ENCODE results near the gene HOXB1.

DNA sequence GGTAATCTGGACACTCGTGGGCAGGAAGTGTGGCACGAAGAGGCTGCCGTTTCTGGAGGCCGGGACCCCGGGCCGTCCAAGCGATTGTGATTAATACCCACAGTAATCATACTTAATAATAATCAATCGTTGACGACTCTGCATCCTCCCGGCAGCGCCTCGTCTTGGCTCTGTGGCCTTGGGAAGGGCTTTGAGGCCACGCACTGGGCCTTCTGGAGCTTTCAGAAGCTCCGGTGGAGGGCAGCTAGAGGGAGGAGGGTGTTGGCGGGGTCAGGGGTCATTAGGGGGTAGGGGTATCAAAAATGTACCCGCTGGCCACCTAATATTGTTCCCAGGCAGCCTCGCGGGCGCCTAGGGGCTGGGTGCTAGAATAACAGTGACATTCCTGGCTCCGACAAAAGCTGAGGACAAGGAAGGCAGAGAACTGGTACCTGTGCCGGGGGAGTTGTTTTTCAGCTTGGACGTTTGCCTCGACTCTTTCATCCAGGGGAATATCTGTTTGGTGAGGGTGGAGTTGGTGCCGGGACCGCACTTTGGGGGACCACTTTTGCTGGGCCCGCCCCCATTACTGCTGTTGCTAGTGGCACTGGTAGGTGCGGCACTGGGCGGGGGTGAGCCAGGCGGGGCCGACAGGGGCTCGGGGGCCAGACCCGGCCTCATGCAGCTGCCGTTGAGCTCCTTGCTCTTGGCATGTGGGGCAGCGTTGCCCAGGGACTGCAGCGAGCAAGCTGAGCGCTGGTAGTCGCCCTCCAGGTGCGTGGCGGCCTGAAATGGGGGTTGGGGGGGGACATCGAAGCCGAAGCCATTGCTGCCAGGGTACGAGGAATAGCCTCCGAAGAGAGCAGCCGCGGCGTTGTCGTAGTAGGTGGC lies 21.0 kb upstream of the HOXB1 start:
- TF ChIP-seq, protein P1, sequence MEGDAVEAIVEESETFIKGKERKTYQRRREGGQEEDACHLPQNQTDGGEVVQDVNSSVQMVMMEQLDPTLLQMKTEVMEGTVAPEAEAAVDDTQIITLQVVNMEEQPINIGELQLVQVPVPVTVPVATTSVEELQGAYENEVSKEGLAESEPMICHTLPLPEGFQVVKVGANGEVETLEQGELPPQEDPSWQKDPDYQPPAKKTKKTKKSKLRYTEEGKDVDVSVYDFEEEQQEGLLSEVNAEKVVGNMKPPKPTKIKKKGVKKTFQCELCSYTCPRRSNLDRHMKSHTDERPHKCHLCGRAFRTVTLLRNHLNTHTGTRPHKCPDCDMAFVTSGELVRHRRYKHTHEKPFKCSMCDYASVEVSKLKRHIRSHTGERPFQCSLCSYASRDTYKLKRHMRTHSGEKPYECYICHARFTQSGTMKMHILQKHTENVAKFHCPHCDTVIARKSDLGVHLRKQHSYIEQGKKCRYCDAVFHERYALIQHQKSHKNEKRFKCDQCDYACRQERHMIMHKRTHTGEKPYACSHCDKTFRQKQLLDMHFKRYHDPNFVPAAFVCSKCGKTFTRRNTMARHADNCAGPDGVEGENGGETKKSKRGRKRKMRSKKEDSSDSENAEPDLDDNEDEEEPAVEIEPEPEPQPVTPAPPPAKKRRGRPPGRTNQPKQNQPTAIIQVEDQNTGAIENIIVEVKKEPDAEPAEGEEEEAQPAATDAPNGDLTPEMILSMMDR (IDR thresholded peaks at IDR 0.05; ENCODE audit: extremely low read depth in 1 of 2, insufficient read depth in 1 of 2, low read depth in 1 of 2, low read length in 2 of 2): no peak
- TF ChIP-seq EZH2 (IDR thresholded peaks at IDR 0.05; ENCODE audit: borderline replicate concordance, low read depth, low read length, severe bottlenecking) (no peak), POLR2AphosphoS5 (IDR thresholded peaks at IDR 0.05; ENCODE audit: insufficient read depth, low read depth, low read length) (no peak), POLR2A (IDR thresholded peaks at IDR 0.05; ENCODE audit: low read depth, low read length) (no peak)
- TF ChIP-seq, protein P2, sequence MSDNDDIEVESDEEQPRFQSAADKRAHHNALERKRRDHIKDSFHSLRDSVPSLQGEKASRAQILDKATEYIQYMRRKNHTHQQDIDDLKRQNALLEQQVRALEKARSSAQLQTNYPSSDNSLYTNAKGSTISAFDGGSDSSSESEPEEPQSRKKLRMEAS (IDR thresholded peaks at IDR 0.05; ENCODE audit: insufficient read depth, insufficient read length): no peak
